Measurements from ENCODE around the gene PDSS1.
A peak's percentile ranks its signal among the peaks of the same experiment; 100 is the strongest.
"Not testable (repeated sequence)": the region's sequence is repeated elsewhere in the genome, so short reads cannot be mapped to it uniquely, and the experiment has no call there.

The PDSS1 gene, protein sequence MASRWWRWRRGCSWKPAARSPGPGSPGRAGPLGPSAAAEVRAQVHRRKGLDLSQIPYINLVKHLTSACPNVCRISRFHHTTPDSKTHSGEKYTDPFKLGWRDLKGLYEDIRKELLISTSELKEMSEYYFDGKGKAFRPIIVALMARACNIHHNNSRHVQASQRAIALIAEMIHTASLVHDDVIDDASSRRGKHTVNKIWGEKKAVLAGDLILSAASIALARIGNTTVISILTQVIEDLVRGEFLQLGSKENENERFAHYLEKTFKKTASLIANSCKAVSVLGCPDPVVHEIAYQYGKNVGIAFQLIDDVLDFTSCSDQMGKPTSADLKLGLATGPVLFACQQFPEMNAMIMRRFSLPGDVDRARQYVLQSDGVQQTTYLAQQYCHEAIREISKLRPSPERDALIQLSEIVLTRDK

DNA sequence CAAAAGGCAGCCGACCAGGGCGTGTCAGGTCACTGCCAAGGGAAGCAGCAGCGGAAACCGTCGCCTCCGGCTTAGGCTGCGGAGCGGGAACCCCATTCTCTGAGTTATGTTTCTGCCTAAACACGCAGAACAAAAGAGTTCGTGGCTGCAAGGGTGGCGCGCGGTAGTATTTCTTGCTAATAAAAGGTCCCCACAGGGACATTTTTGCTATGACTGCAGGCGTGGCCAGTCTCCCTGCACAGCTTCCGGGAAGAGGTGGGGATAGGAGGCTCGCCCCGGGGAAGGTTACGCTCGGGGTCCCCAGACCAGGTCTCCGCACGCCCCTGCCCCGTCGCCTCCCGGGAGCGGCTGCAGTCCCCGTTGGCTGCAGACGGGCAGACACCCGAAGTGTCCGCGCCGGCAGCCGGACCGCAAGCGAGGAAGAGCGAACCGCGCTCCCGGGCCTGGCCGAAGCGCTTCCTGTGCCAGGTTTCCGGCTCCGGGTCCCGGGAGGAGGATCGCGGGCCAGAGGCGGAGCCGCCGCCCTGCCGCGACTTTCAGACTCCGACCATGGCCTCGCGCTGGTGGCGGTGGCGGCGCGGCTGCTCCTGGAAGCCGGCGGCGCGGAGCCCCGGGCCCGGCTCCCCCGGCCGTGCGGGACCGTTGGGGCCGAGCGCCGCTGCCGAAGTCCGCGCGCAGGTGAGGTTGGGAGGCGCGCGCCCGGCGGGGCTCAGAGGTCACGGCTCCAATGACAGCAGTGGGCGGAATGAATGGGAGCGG is at the start of gene PDSS1:
Gene PDSS1, plus strand, starts transcription at position 539 of the 759 bp plus-strand sequence. Its CDS starts 11 bp downstream, at position 550.
- Histone ChIP-seq H3K4me3 (peak within 1 kb of the TSS; percentile 94), H3K9me3 (peaks cover 7% of the 10 kb centered on the region; the same call in 1 of the 2 replicates), H3K36me3 (replicated peaks) (peaks cover 27% of the 10 kb centered on the region), H3K27me3 (ENCODE audit: low read depth) (no peaks in the 10 kb centered on the region), H3K4me1 (peaks cover 4% of the 10 kb centered on the region; the same call in 1 of the 2 replicates)
- DNase-seq (ENCODE audit: low spot score in 2 of 2), result peak; percentile 54 to 77
- in situ Hi-C loops (cut with MboI; ENCODE audit: low sequenced_read_pairs), result no loop called here

DNA sequence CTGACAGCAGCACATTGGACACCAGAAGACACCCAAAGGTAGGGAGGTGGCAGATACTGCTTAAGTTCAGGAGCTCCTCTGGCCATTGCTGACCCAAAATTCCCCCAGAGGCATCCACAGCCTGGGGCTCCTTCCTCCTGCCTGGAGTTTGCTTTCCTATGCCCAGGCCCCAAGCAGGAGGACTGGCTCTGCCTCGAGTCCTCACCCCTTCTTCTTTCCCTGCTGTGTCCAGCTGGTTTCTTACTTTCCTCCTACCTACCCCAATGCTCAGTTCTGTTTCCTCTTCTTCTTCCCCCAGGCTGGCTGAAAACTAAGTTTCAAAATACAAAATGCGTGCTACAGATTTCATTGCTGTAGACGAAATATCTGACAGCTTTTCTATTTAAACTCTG is 49.3 kb upstream of the PDSS1 start:
- H3K9me3 ChIP-seq; DNase-seq (ENCODE audit: low spot score in 2 of 2); H3K36me3 ChIP-seq (replicated peaks); H3K4me3 ChIP-seq; in situ Hi-C loops (cut with MboI; ENCODE audit: low sequenced_read_pairs); H3K4me1 ChIP-seq; H3K27me3 ChIP-seq (ENCODE audit: low read depth): not testable (repeated sequence)

DNA sequence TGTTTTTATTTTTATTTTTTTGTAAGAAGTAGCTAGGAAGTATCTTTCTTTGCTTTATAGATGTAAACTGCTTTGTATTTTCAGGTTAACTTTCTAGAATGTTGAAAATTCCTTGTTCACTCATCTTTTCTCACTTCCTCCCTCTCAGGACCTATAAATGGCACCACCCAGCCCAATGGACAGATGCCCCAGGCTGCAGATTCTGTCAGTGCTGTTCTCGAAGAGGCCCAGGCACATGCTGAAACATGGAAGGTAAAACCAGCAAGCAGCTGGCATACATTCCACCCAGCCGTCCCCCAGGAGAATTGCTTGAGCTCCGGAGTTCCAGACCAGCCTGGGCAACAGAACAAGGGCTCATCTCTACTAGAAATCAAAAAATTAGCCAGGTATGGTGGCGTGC is 47.1 kb upstream of the PDSS1 start:
- H3K36me3 ChIP-seq (replicated peaks), result no peaks in the 10 kb centered on the region
- no peaks in the 10 kb centered on the region for H3K27me3 ChIP-seq (ENCODE audit: low read depth)
- H3K9me3 ChIP-seq, result no peaks in the 10 kb centered on the region
- H3K4me3 ChIP-seq, result no peak overlapping the region
- no peak for DNase-seq (ENCODE audit: low spot score in 2 of 2)
- in situ Hi-C loops (cut with MboI; ENCODE audit: low sequenced_read_pairs), result no loop called here
- no peaks in the 10 kb centered on the region for H3K4me1 ChIP-seq

GRCh38 chr10:26651476-26651875 is 46.0 kb upstream of the PDSS1 start:
- H3K4me1 ChIP-seq; H3K27me3 ChIP-seq (ENCODE audit: low read depth); DNase-seq (ENCODE audit: low spot score in 2 of 2); H3K36me3 ChIP-seq (replicated peaks); in situ Hi-C loops (cut with MboI; ENCODE audit: low sequenced_read_pairs); H3K9me3 ChIP-seq; H3K4me3 ChIP-seq: not testable (repeated sequence)

DNA sequence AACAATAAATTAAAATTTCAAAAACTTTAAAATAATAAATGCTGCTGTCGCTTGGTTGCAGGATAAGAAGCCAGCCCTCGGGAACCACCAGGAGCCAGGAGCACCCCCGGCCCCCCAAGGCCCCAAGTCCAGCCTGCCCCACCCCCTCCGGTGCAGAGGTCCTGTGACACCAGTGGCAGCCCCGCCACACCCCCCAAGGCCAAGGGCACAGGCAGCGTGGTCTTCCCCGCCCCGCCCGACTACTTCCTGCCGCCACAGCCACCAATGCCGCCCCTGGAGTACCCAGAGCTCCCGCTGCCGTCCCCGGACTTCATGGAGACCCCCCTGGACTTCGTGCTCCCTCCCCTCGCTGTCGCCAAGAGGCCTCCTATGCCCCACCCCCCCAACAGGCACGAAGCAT is 44.5 kb upstream of the PDSS1 start:
- in situ Hi-C loops (cut with MboI; ENCODE audit: low sequenced_read_pairs), result no loop called here
- Histone ChIP-seq H3K9me3 (no peaks in the 10 kb centered on the region), H3K36me3 (replicated peaks) (no peaks in the 10 kb centered on the region), H3K27me3 (ENCODE audit: low read depth) (no peaks in the 10 kb centered on the region), H3K4me3 (no peak overlapping the region), H3K4me1 (no peaks in the 10 kb centered on the region)
- no peak for DNase-seq (ENCODE audit: low spot score in 2 of 2)

DNA sequence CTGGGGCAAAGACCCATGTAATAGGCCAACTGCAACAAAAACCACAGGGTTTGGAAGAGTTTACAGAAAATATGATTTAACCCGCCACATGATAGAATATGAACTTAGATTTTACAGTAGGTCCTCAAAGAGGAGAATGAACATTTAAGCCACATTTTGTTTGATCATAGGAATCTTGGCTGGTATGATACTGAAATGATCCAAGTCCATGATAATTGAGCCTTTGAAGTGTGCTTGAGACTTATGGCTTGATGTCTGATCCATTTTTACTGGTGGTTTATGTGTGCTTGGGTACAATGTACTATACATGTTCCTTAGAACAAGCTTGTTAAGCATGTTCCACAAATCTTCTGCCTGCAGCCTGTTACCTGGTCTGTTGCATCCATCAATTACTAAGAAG is 41.8 kb upstream of the PDSS1 start:
- Histone ChIP-seq H3K27me3 (ENCODE audit: low read depth) (no peaks in the 10 kb centered on the region), H3K36me3 (replicated peaks) (no peaks in the 10 kb centered on the region), H3K4me1 (no peaks in the 10 kb centered on the region), H3K4me3 (no peak overlapping the region), H3K9me3 (no peaks in the 10 kb centered on the region)
- DNase-seq (ENCODE audit: low spot score in 2 of 2), result no peak
- in situ Hi-C loops (cut with MboI; ENCODE audit: low sequenced_read_pairs), result no loop called here

DNA sequence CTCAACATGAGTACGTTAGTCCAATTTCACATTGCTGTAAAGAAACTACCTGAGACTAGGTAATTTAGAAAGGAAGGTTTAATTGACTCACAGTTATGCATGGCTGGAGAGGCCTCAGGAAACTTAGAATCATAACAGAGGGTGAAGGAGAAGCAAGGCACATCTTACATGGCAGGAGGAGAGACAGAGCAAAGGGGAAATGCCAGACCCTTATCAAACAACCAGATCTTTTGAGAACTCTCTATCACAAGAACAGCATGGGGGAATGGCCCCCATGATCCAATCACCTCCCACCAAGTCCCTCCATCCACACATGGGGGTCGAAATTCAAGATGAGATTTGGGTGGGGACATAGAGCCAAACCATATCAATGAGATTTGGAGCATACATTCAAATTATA is 34.6 kb upstream of the PDSS1 start:
- no peak for DNase-seq (ENCODE audit: low spot score in 2 of 2)
- Histone ChIP-seq H3K27me3 (ENCODE audit: low read depth) (no peaks in the 10 kb centered on the region), H3K4me1 (no peaks in the 10 kb centered on the region), H3K36me3 (replicated peaks) (no peaks in the 10 kb centered on the region), H3K4me3 (no peak overlapping the region), H3K9me3 (no peaks in the 10 kb centered on the region)
- in situ Hi-C loops (cut with MboI; ENCODE audit: low sequenced_read_pairs), result no loop called here

DNA sequence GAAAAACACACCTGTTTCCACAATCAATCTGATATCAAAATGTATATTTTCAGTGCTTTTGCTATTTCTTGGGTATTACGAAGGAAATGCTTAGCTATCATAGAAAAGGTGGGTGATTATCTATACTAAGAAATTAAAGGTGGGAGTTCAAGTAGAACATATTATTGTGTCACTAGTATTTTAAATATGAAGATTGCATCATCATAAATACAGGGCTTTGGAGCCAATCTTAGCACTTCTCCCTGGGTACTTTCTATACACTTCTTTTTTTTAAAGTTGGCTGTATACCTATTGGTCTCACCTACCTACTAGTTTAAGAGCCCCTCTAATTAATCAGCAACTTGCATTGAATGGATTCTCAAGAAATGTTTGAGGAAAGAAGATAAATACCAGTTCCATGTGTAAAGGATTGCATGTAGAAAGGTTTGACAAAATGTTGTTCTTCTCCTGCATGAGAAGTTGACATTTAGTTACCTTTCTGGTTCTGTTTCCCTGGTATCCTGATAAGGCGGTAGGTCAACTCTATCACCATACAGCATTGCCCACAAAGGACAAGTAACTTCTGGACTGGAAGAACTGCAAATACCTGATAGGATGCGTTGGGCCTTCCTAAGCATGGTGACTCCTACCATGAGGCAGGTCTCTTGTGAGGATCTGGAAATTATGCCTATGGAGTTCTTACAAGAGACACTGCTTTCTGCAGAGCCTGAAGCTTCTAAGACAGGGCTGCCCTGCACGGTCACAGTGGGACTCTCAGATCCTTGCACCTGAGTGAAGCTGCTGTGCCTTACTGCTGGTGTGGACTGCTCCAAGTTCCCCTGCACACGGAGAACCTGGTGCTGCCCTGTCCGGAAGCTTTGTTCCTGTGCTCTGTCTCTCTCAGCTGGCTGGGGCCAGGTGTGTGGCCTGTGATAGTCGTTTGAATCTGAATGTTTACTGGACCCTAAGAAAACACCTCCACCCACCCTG is 32.1 kb upstream of the PDSS1 start:
- no peak for DNase-seq (ENCODE audit: low spot score in 2 of 2)
- Histone ChIP-seq H3K4me3 (no peak overlapping the region), H3K27me3 (ENCODE audit: low read depth) (no peaks in the 10 kb centered on the region), H3K4me1 (no peaks in the 10 kb centered on the region), H3K9me3 (no peaks in the 10 kb centered on the region), H3K36me3 (replicated peaks) (no peaks in the 10 kb centered on the region)
- in situ Hi-C loops (cut with MboI; ENCODE audit: low sequenced_read_pairs), result no loop called here

DNA sequence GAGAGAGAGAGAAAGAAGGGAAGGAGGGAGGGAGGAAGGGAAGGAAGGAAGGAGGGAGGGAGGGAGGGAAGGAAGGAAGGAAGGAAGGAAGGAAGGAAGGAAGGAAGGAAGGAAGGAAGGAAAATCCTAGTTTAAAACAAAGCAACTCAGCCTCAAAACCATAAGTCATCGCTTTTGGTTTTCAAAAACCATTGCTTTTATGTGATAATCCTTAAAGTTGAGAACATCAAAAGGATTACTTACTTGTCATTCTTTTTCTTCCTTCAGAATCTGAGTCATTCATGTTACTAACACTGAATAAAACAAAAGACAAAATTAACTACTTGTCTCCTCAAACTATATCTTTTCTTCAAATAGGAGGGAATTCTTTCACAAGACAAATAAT is 21.6 kb upstream of the PDSS1 start:
- in situ Hi-C loops (cut with MboI; ENCODE audit: low sequenced_read_pairs), result no loop called here
- no peak overlapping the region for H3K4me3 ChIP-seq
- no peaks in the 10 kb centered on the region for H3K4me1 ChIP-seq
- H3K36me3 ChIP-seq (replicated peaks), result no peaks in the 10 kb centered on the region
- peaks cover 6% of the 10 kb centered on the region; the same call in 1 of the 2 replicates for H3K27me3 ChIP-seq (ENCODE audit: low read depth)
- DNase-seq (ENCODE audit: low spot score in 2 of 2), result no peak
- H3K9me3 ChIP-seq, result no peaks in the 10 kb centered on the region

DNA sequence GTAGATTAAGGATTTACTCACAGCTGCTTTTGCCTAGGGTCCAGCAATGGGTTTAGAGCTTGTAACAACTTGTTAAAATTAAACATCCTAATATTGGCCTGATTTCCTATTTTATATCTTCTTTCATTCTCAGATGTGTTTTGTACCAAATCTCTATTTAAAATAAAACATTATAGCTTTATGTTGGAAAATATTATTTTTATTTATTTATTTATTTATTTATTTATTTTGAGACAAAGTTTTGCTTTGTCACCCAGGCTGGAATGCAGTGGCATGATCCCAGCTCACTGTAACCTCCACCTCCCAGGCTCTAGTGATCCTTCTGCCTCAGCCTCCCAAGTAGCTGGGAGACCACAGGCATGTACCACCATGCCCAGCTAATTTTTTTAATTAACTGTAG is 17.9 kb upstream of the PDSS1 start:
- Histone ChIP-seq H3K4me3 (no peak overlapping the region), H3K27me3 (ENCODE audit: low read depth) (peaks cover 6% of the 10 kb centered on the region), H3K9me3 (no peaks in the 10 kb centered on the region), H3K36me3 (replicated peaks) (no peaks in the 10 kb centered on the region), H3K4me1 (no peaks in the 10 kb centered on the region)
- in situ Hi-C loops (cut with MboI; ENCODE audit: low sequenced_read_pairs), result no loop called here
- DNase-seq (ENCODE audit: low spot score in 2 of 2), result no peak

DNA sequence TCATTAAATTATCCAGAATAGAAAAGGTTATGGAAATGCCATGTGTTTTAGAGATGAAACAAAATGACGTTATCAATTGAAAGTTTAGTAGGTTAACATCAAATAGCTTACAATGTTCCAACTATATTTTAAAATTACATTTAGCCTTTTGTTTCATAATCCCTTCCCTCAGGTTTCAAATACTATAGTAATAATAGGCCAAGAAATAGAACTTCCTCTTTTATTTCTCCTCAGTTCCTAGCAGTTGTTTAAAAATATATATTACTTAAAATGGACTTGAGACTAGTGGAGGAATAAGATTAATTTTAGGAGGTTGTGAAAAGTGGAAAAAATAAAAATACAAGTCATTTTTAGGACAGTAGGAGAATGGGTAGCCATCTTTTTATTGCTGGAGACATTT is 16.4 kb upstream of the PDSS1 start:
- Histone ChIP-seq H3K27me3 (ENCODE audit: low read depth) (peaks cover 6% of the 10 kb centered on the region), H3K36me3 (replicated peaks) (no peaks in the 10 kb centered on the region), H3K4me1 (no peaks in the 10 kb centered on the region), H3K4me3 (no peak overlapping the region), H3K9me3 (no peaks in the 10 kb centered on the region)
- no peak for DNase-seq (ENCODE audit: low spot score in 2 of 2)
- in situ Hi-C loops (cut with MboI; ENCODE audit: low sequenced_read_pairs), result no loop called here

DNA sequence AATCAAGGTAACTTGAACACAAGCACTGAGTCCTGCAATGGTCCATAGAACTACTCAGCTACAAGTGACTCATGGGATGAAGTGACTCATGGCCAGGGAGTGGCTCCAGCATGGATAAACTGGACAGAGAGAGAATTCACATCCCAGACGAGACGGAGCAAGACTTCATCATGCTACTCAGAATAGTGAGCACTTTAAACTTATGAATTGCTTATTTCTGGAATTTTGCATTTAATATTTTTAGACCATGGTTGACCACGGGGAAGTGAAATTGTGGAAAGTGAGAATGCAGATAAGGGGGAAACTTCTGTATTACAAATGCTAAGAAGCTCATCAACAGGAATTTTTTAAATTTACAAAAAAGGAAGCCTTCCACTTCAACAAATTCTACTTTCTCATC is 15.5 kb upstream of the PDSS1 start:
- in situ Hi-C loops (cut with MboI; ENCODE audit: low sequenced_read_pairs); DNase-seq (ENCODE audit: low spot score in 2 of 2): not testable (repeated sequence)

DNA sequence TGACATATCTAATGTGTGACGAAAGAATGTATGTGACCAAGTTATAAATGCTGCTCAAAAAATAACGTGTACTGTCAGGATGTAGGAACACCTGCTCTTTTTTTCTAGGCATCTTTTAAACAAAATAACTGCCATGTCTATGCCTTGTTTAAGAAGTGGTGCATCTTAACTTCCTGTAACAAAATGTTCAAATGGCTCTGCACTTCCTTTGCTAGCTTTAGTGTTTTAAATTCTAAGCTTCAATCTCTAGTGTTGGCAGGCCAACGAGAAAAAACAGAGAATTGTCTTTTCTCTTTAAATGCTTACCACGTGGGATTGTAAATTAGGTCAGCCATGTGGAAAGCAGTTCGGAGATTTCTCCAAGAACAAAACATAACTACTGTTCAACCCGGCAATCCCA is 14.6 kb upstream of the PDSS1 start:
- no peaks in the 10 kb centered on the region for H3K9me3 ChIP-seq
- peaks cover 6% of the 10 kb centered on the region for H3K27me3 ChIP-seq (ENCODE audit: low read depth)
- H3K4me3 ChIP-seq, result no peak overlapping the region
- no peak for DNase-seq (ENCODE audit: low spot score in 2 of 2)
- in situ Hi-C loops (cut with MboI; ENCODE audit: low sequenced_read_pairs), result no loop called here
- H3K36me3 ChIP-seq (replicated peaks), result no peaks in the 10 kb centered on the region
- no peaks in the 10 kb centered on the region for H3K4me1 ChIP-seq

More for the DNA sequence above, 15.5 kb upstream of the PDSS1 start:
- H3K4me1 ChIP-seq; H3K27me3 ChIP-seq (ENCODE audit: low read depth); H3K4me3 ChIP-seq; H3K9me3 ChIP-seq; H3K36me3 ChIP-seq (replicated peaks): not testable (repeated sequence)
